SU-DHL-6 (cell line): Measurements from ENCODE around the gene SESN1.

ENCODE experiments used
- EZH2phosphoT487 ChIP-seq: fragments of 200-600 bp; sonication (generic), shearing (Covaris generic); conservative IDR thresholded peaks from 2 replicates; pipeline ENCODE4 v1.6.1; 2018; ENCODE audit warnings: mild to moderate bottlenecking, antibody characterized with exemption, low read length, moderate library complexity, mixed read lengths
- TF ChIP-seq, protein P1 (sequence below): fragments of 200-600 bp; sonication (generic); IDR thresholded peaks from one replicate; pipeline ENCODE4 v1.5.1; 2017; ENCODE audit warnings: antibody characterized with exemption, mild to moderate bottlenecking, low read length, moderate library complexity; ENCODE audit not compliant: insufficient read depth, poor library complexity, severe bottlenecking

DNA sequence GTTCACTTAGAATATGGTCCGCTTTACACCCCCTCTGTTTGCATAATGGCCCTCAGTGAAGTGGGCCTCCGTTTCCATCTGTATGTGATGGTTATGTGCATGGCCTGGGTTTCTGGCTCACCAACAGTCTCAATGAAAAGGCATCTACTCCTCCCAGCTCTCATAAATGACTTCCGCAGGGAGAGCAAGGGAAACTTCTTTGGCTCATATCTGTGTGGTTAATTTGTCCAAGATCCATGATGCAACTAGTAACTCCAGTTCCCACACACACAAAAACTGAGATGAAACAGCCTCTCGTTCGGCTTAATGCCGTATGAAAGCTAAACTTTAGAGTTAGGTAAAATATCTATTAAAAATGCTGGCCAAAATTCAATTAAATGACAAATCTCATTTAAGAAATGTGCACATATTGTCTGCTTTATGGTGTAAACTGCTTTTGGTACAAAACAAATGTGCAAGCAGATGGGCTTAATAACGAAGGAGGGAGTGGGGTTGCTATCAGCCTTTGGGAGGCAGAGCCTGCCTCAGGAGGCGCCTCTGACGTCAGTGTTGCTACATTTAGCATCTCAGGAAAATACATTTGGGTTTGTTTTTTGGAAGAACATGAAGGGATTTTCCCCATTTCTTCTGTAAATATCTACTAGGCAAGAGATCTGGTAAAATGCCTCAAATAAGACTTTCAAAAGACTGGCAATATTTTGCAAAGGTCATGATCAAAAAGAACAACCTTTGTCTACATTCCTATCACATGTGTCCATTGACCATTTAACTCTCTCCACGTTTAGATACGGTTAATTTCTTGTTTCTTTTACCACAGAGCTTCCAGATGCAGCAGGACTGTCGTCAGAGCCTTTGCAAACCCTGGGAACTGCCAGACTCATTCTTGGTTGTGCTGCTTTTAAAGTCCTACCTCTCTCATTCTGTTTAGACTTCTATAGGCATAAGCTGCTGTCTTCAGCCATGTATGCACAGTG is 149.7 kb downstream of the SESN1 start:
- no peak for TF ChIP-seq EZH2phosphoT487
- TF ChIP-seq, protein P1, sequence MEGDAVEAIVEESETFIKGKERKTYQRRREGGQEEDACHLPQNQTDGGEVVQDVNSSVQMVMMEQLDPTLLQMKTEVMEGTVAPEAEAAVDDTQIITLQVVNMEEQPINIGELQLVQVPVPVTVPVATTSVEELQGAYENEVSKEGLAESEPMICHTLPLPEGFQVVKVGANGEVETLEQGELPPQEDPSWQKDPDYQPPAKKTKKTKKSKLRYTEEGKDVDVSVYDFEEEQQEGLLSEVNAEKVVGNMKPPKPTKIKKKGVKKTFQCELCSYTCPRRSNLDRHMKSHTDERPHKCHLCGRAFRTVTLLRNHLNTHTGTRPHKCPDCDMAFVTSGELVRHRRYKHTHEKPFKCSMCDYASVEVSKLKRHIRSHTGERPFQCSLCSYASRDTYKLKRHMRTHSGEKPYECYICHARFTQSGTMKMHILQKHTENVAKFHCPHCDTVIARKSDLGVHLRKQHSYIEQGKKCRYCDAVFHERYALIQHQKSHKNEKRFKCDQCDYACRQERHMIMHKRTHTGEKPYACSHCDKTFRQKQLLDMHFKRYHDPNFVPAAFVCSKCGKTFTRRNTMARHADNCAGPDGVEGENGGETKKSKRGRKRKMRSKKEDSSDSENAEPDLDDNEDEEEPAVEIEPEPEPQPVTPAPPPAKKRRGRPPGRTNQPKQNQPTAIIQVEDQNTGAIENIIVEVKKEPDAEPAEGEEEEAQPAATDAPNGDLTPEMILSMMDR, result no peak
